HepG2 (cell line): ENCODE results near the gene FANCF. TPM values are rescaled to one million over a fixed set of nuclear protein-coding genes. Genes with fewer than 3 reads are reported as not detected.

Experiments used
- ATAC-seq: fragments of 200-7000 bp; cut with Tn5 transposase; 3 replicates; pipeline ENCODE4 v1.9.1; 2020; ENCODE audit warnings: mild to moderate bottlenecking, moderate library complexity
- BruUV-seq: library from RNA; stranded (reverse); fragments of 400-500 nt; replicated peaks from 2 replicates; lab custom pipeline; 2021; lab: Mats Ljungman, UMichigan
- CTCF ChIA-PET: fragments of 300-600 bp; formaldehyde crosslinking; extraction: SDS; loops from one replicate; lab custom pipeline; 2021; ENCODE audit warnings: low total read pairs, inconsistent platforms, low intra/inter-chr PET ratio; lab: Yijun Ruan, JAX
- POLR2A ChIA-PET: fragments of 350-600 bp; sonication (Branson Sonifier 250); formaldehyde crosslinking; loops from one replicate; lab custom pipeline; 2020; ENCODE audit warnings: antibody characterized with exemption, inconsistent platforms; lab: Yijun Ruan, JAX
- DNase-seq: peaks from one replicate; pipeline ENCODE4 v3.0.0-alpha.2; 2015; ENCODE audit warnings: low spot score
- FAIRE-seq: peaks from 3 replicates; lab custom pipeline; 2011; peaks lifted over from hg19 to GRCh38; lab: Jason Lieb, UNC
- H2AFZ ChIP-seq: one replicate; pipeline ENCODE4 v1.6.1; 2011; ENCODE audit warnings: low read length, inconsistent platforms
- H3K27ac ChIP-seq: fragments of 300-600 bp; 3 replicates; pipeline ENCODE4 v1.8.0; 2011; ENCODE audit warnings: mixed run types, mild to moderate bottlenecking, mixed read lengths, low read length, inconsistent platforms; ENCODE audit not compliant: insufficient read depth; ENCODE audit errors: extremely low read length
- H3K27me3 ChIP-seq, 2 experiments: fragments of 200-600 bp in 1 of 2; 2 replicates in 1 of 2; 3 replicates in 1 of 2; pipeline versions ENCODE4 v1.6.0 to v1.8.0; 2011; ENCODE audit warnings: low read length in 2 of 2, mild to moderate bottlenecking in 2 of 2, moderate library complexity in 2 of 2, inconsistent platforms in 1 of 2; ENCODE audit not compliant: insufficient read depth in 2 of 2, control insufficient read depth in 1 of 2
- H3K36me3 ChIP-seq, 2 experiments: fragments of 200-600 bp in 1 of 2; replicated peaks in 1 of 2; 2 replicates in 1 of 2; 3 replicates in 1 of 2; pipeline versions ENCODE4 v1.5.1 to v1.8.0; 2011; ENCODE audit warnings: low read length in 2 of 2, inconsistent platforms in 1 of 2; ENCODE audit not compliant: insufficient read depth in 2 of 2, control insufficient read depth in 1 of 2
- H3K4me1 ChIP-seq: 2 replicates; pipeline ENCODE4 v1.5.1; 2012; ENCODE audit warnings: low read length, inconsistent platforms; ENCODE audit not compliant: insufficient read depth
- H3K4me2 ChIP-seq: 2 replicates; pipeline ENCODE4 v1.6.0; 2011; ENCODE audit warnings: low read depth, low read length, inconsistent platforms
- H3K4me3 ChIP-seq, 3 experiments: fragments of 200-600 bp in 1 of 3; sonication (generic), shearing (Covaris generic) in 1 of 3; replicated peaks in 1 of 3; 2 replicates each; pipeline ENCODE4 v1.5.1; 2011 to 2016; ENCODE audit warnings: low read length in 3 of 3, inconsistent platforms in 2 of 3, low read depth in 2 of 3, mild to moderate bottlenecking in 2 of 3, control low read depth in 1 of 3, mixed read lengths in 1 of 3; ENCODE audit not compliant: insufficient read depth in 1 of 3
- H3K79me2 ChIP-seq: one replicate; pipeline ENCODE4 v1.6.1; 2011; ENCODE audit warnings: low read length, inconsistent platforms; ENCODE audit not compliant: insufficient read depth
- H3K9ac ChIP-seq: 2 replicates; pipeline ENCODE4 v1.6.0; 2011; ENCODE audit warnings: mild to moderate bottlenecking, low read depth, low read length, inconsistent platforms; ENCODE audit not compliant: insufficient read depth
- H3K9me3 ChIP-seq: 2 replicates; pipeline ENCODE4 v1.5.1; 2012; ENCODE audit warnings: mild to moderate bottlenecking, low read length
- H4K20me1 ChIP-seq: 2 replicates; pipeline ENCODE4 v1.6.0; 2011; ENCODE audit warnings: inconsistent platforms, mild to moderate bottlenecking, low read length, moderate library complexity; ENCODE audit not compliant: insufficient read depth
- KIAA2018 ChIP-seq: sonication (generic); formaldehyde crosslinking; IDR thresholded peaks from 2 replicates; pipeline ENCODE4 v1.5.0; 2020; ENCODE audit warnings: mild to moderate bottlenecking, missing genetic modification reagents, borderline replicate concordance
- NFKBIZ ChIP-seq: IDR thresholded peaks from 2 replicates; pipeline ENCODE4 v1.6.1; 2018; ENCODE audit warnings: missing genetic modification reagents, missing compliant biosample characterization
- NR2C2 ChIP-seq: sonication (generic); formaldehyde crosslinking; IDR thresholded peaks from 2 replicates; pipeline ENCODE4 v1.4.0; 2020; ENCODE audit warnings: missing genetic modification reagents, mild to moderate bottlenecking, moderate library complexity, borderline replicate concordance
- ZNF292 ChIP-seq: sonication (generic); formaldehyde crosslinking; IDR thresholded peaks from 2 replicates; pipeline ENCODE4 v1.8.1; 2022; ENCODE audit warnings: mild to moderate bottlenecking, low read depth, missing genetic modification reagents, borderline replicate concordance
- ZNF3 ChIP-seq: IDR thresholded peaks from 2 replicates; pipeline ENCODE4 v1.7.0; 2017; ENCODE audit warnings: inconsistent platforms
- ZNF720 ChIP-seq: sonication (generic); formaldehyde crosslinking; IDR thresholded peaks from 2 replicates; pipeline ENCODE4 v1.4.0; 2020; ENCODE audit warnings: missing genetic modification reagents
- ZNF790 ChIP-seq: sonication (generic); formaldehyde crosslinking; IDR thresholded peaks from 2 replicates; pipeline ENCODE4 v1.8.0; 2022; ENCODE audit warnings: missing genetic modification reagents, mild to moderate bottlenecking, borderline replicate concordance
- in situ Hi-C: cut with HindIII; loops from 2 replicates; pipeline ENCODE4 v1.10.0; 2017; ENCODE audit warnings: low pct_unique_long_range_greater_than_20kb; ENCODE audit not compliant: extremely low pct_ligation_motif_present
- intact Hi-C: fragments of 100-400 bp; cut with micrococcal nuclease; formaldehyde crosslinking; loops from one replicate; pipeline ENCODE4 v1.10.0; 2022; ENCODE audit not compliant: unreplicated experiment
- polyA plus RNA-seq, 8 experiments: library from polyadenylated mRNA; depleted of rRNA in 3 of 8; stranded (reverse) in 7 of 8; unstranded in 1 of 8; fragments of >200 nt; fragmentation: Illumina TruSeq in 4 of 8; extraction: Trizol in 4 of 8; gene quantifications; 2 replicates each; pipeline versions ENCODE4 v1.2.1 to v1.2.3, GENCODE V29; 2011 to 2016; ENCODE audit warnings: low read depth in 4 of 8, missing spikeins in 1 of 8, mixed read lengths in 1 of 8; ENCODE audit not compliant: insufficient read depth in 1 of 8
- total RNA-seq, 5 experiments: library from RNA; depleted of rRNA; stranded (reverse); fragments of >200 nt; fragmentation: Illumina TruSeq; extraction: Trizol; gene quantifications; 2 replicates each; pipeline ENCODE4 v1.2.3, GENCODE V29; 2016; ENCODE audit warnings: low read depth in 1 of 5
- TF ChIP-seq, protein P1 (sequence below): sonication (generic); formaldehyde crosslinking; IDR thresholded peaks from 2 replicates; pipeline ENCODE4 v1.4.0; 2020; ENCODE audit warnings: mild to moderate bottlenecking, missing genetic modification reagents
- TF ChIP-seq, protein P2 (sequence below): sonication (generic); formaldehyde crosslinking; IDR thresholded peaks from 2 replicates; pipeline ENCODE4 v1.5.1; 2020; ENCODE audit warnings: mild to moderate bottlenecking, missing genetic modification reagents

FANCF gene
- total and polyA plus RNA-seq, 2 of the 13 experiments (the other 11 are each of a cell fraction or from before 2014, with no cell fraction given) = 2.5 to 9.7 TPM

DNA sequence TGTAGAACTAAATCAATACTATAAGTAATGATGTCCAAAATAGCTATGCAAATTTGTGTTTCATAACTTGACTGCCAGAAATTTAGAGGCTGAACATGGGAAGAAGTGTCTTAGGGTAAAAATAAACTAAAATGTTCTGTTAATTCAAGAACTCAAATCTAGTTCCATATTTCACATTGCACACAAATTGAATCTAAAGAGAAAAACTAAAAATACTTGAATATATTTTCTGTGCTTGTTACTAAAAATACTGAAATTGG, 43.5 kb downstream of the FANCF start:
- intact Hi-C loops = no loop called here

More for the DNA sequence above, 43.5 kb downstream of the FANCF start:
- FAIRE-seq (no peak), ATAC-seq (no peak), DNase-seq (no peak)
- Histone ChIP-seq H3K9ac (no peak overlapping the region), H2AFZ (no peak overlapping the region), H4K20me1 (no peaks in the 10 kb centered on the region), H3K4me2 (no peak overlapping the region), H3K27me3 (no peaks in the 10 kb centered on the region; a peak in 1 of 5 replicates), H3K79me2 (no peaks in the 10 kb centered on the region), H3K27ac (no peak overlapping the region), H3K4me1 (0 out of 2 replicates have a peak, but pooled peaks cover 7% of the 10 kb centered on the region), H3K9me3 (no peaks in the 10 kb centered on the region), H3K36me3 (no peaks in the 10 kb centered on the region), H3K4me3 (no peak overlapping the region)
- ChIA-PET POLR2A (no interaction called here), CTCF (no interaction called here)
- BruUV-seq = no TSS peak
- TF ChIP-seq NFKBIZ = no peak
- TF ChIP-seq, protein P1, sequence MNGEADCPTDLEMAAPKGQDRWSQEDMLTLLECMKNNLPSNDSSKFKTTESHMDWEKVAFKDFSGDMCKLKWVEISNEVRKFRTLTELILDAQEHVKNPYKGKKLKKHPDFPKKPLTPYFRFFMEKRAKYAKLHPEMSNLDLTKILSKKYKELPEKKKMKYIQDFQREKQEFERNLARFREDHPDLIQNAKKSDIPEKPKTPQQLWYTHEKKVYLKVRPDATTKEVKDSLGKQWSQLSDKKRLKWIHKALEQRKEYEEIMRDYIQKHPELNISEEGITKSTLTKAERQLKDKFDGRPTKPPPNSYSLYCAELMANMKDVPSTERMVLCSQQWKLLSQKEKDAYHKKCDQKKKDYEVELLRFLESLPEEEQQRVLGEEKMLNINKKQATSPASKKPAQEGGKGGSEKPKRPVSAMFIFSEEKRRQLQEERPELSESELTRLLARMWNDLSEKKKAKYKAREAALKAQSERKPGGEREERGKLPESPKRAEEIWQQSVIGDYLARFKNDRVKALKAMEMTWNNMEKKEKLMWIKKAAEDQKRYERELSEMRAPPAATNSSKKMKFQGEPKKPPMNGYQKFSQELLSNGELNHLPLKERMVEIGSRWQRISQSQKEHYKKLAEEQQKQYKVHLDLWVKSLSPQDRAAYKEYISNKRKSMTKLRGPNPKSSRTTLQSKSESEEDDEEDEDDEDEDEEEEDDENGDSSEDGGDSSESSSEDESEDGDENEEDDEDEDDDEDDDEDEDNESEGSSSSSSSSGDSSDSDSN (CRISPR knock-in tag) = no peak
- TF ChIP-seq, protein P2, sequence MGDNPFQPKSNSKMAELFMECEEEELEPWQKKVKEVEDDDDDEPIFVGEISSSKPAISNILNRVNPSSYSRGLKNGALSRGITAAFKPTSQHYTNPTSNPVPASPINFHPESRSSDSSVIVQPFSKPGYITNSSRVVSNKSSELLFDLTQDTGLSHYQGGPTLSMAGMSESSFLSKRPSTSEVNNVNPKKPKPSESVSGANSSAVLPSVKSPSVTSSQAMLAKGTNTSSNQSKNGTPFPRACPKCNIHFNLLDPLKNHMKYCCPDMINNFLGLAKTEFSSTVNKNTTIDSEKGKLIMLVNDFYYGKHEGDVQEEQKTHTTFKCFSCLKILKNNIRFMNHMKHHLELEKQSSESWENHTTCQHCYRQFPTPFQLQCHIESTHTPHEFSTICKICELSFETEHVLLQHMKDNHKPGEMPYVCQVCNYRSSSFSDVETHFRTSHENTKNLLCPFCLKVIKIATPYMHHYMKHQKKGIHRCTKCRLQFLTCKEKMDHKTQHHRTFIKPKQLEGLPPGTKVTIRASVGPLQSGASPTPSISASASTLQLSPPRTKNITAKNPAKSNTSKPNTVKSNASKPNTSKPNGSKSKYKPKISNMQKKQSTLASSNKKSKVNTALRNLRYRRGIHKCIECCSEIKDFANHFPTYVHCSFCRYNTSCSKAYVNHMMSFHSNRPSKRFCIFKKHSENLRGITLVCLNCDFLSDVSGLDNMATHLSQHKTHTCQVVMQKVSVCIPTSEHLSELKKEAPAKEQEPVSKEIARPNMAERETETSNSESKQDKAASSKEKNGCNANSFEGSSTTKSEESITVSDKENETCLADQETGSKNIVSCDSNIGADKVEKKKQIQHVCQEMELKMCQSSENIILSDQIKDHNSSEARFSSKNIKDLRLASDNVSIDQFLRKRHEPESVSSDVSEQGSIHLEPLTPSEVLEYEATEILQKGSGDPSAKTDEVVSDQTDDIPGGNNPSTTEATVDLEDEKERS (CRISPR knock-in tag) = no peak
- TF ChIP-seq ZNF790 (CRISPR knock-in tag) = no peak
- no peak for TF ChIP-seq ZNF720
- TF ChIP-seq ZNF3 (CRISPR knock-in tag) = no peak
- TF ChIP-seq NR2C2 = no peak
- no peak for TF ChIP-seq ZNF292 (CRISPR knock-in tag)
- no peak for TF ChIP-seq KIAA2018 (CRISPR knock-in tag)
- in situ Hi-C loops = no loop called here
